GM23338 (cell line): ENCODE measurements around the gene RAP1A.

Source experiments
- CREB1 ChIP-seq: fragments of 250-450 bp; sonication (Bioruptor Pico); IDR thresholded peaks from 2 replicates; pipeline ENCODE4 v1.5.0; 2020; ENCODE audit warnings: low read depth, mild to moderate bottlenecking, moderate library complexity
- EZH2 ChIP-seq: fragments of 200-600 bp; sonication (generic); IDR thresholded peaks from one replicate; pipeline ENCODE4 v1.8.0; 2017; ENCODE audit warnings: antibody characterized with exemption, mild to moderate bottlenecking, low read depth; ENCODE audit not compliant: unreplicated experiment
- EZH2phosphoT487 ChIP-seq: fragments of 200-600 bp; sonication (generic); IDR thresholded peaks from one replicate; pipeline ENCODE4 v1.8.1; 2018; ENCODE audit warnings: antibody characterized with exemption; ENCODE audit not compliant: unreplicated experiment
- JUNB ChIP-seq: IDR thresholded peaks from one replicate; pipeline ENCODE4 v1.6.1; 2016; ENCODE audit warnings: antibody characterized with exemption; ENCODE audit not compliant: unreplicated experiment
- TF ChIP-seq, protein P1 (sequence below), 2 experiments: fragments of 200-600 bp in 1 of 2; sonication (generic) in 1 of 2; conservative IDR thresholded peaks; 2 replicates each; pipeline versions ENCODE4 v1.5.1 to v1.6.1; 2016 to 2017; ENCODE audit warnings: antibody characterized with exemption in 2 of 2, low read depth in 2 of 2, mild to moderate bottlenecking in 2 of 2, moderate library complexity in 1 of 2

DNA sequence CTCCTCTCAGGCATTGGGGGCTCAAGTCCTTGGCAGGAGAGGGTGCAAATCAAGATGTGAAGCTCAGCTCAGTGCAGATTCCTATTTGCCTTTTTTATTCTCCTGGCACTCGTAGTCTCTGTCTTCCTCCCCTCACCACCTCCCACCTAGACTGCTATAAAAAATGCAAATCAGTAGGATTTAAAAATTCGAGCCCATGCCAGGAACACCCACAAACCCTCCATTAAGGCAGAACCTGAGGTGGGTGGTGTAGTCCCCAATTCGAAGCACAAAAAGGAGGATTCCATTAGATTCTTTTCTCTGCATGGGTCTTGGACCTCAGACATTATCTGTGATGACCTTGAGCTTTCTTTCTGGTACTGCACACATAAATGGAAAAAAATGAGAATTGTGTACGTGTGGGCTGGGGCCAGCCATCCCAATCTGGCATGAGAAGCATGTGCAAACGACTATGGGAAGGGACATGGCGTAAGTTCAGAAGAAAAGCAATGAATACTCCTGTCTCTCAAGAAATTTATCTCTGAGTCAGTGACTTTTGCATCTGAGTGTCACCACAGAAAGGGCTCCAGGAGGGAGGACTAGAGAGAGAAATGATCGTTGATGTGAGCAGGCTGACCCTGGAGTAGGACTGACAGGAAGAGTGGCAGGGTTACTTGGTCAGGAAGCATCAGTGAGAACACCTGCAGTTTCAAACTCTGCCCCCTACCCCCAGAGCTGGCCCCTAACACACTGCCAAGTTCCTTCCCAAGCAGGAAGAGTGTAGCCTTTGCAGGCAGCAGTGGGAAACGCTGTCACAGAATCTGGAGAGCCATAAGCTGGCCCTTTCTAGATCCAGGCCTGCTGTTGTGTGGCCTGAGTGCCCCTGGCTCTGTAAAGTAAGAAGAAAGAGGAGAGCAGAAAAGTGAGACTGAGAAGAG, 117.9 kb downstream of the RAP1A start:
- TF ChIP-seq EZH2 (no peak), CREB1 (CRISPR knock-in tag) (no peak), JUNB (no peak), EZH2phosphoT487 (no peak)
- TF ChIP-seq, protein P1, sequence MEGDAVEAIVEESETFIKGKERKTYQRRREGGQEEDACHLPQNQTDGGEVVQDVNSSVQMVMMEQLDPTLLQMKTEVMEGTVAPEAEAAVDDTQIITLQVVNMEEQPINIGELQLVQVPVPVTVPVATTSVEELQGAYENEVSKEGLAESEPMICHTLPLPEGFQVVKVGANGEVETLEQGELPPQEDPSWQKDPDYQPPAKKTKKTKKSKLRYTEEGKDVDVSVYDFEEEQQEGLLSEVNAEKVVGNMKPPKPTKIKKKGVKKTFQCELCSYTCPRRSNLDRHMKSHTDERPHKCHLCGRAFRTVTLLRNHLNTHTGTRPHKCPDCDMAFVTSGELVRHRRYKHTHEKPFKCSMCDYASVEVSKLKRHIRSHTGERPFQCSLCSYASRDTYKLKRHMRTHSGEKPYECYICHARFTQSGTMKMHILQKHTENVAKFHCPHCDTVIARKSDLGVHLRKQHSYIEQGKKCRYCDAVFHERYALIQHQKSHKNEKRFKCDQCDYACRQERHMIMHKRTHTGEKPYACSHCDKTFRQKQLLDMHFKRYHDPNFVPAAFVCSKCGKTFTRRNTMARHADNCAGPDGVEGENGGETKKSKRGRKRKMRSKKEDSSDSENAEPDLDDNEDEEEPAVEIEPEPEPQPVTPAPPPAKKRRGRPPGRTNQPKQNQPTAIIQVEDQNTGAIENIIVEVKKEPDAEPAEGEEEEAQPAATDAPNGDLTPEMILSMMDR (conservative IDR thresholded peaks at IDR 0.05; ENCODE audit: low read depth in 2 of 2), result no peak
